Hepatocyte (in vitro differentiated cells): Measurements from ENCODE around the gene SWSAP1. TPM values are rescaled to one million over a fixed set of nuclear protein-coding genes. Genes with fewer than 3 reads are reported as not detected.
"Not testable (repeated sequence)": the region's sequence is repeated elsewhere in the genome, so short reads cannot be mapped to it uniquely, and the experiment has no call there.

Experiments used
- DNase-seq: peaks from one replicate; pipeline ENCODE4 v3.0.0-alpha.2; 2016; ENCODE audit warnings: low spot score
- H2AFZ ChIP-seq: fragments of 200-600 bp; sonication (generic); 2 replicates; pipeline ENCODE4 v1.6.0; 2016; ENCODE audit warnings: antibody characterized with exemption, mild to moderate bottlenecking
- H3K27ac ChIP-seq: fragments of 200-600 bp; sonication (generic); 2 replicates; pipeline ENCODE4 v1.5.1; 2016; ENCODE audit warnings: mild to moderate bottlenecking
- H3K27me3 ChIP-seq: fragments of 200-600 bp; sonication (generic); 2 replicates; pipeline ENCODE4 v1.6.1; 2016
- H3K36me3 ChIP-seq: fragments of 200-600 bp; sonication (generic); replicated peaks from 2 replicates; pipeline ENCODE4 v1.5.1; 2016; ENCODE audit warnings: low read depth; ENCODE audit not compliant: insufficient read depth
- H3K4me1 ChIP-seq: fragments of 200-600 bp; sonication (generic); 2 replicates; pipeline ENCODE4 v1.5.1; 2016; ENCODE audit warnings: mild to moderate bottlenecking, moderate library complexity; ENCODE audit not compliant: insufficient read depth
- H3K4me2 ChIP-seq: fragments of 200-600 bp; sonication (generic); 2 replicates; pipeline ENCODE4 v1.6.0; 2016
- H3K4me3 ChIP-seq: fragments of 200-600 bp; sonication (generic); 2 replicates; pipeline ENCODE4 v1.5.1; 2016; ENCODE audit warnings: mild to moderate bottlenecking
- H3K79me2 ChIP-seq: fragments of 200-600 bp; sonication (generic); 2 replicates; pipeline ENCODE4 v1.6.0; 2017; ENCODE audit warnings: mild to moderate bottlenecking
- H3K9me2 ChIP-seq: fragments of 200-600 bp; sonication (generic); replicated peaks from 2 replicates; pipeline ENCODE4 v1.6.0; 2017; ENCODE audit warnings: mild to moderate bottlenecking; ENCODE audit not compliant: insufficient read depth
- H3K9me3 ChIP-seq: fragments of 200-600 bp; sonication (generic); 2 replicates; pipeline ENCODE4 v1.5.1; 2016; ENCODE audit warnings: low read depth, mild to moderate bottlenecking
- H4K20me1 ChIP-seq: fragments of 200-600 bp; sonication (generic); 2 replicates; pipeline ENCODE4 v1.6.0; 2016; ENCODE audit warnings: mild to moderate bottlenecking; ENCODE audit not compliant: insufficient read depth, poor library complexity, severe bottlenecking
- CTCF ChIP-seq: fragments of 200-600 bp; sonication (generic); IDR thresholded peaks from 2 replicates; pipeline ENCODE4 v1.5.1; 2016; ENCODE audit warnings: antibody characterized with exemption, mild to moderate bottlenecking; ENCODE audit not compliant: poor library complexity
- EZH2 ChIP-seq: fragments of 200-600 bp; sonication (generic); IDR thresholded peaks from 2 replicates; pipeline ENCODE4 v1.6.1; 2016; ENCODE audit warnings: antibody characterized with exemption, mild to moderate bottlenecking, borderline replicate concordance
- EZH2phosphoT487 ChIP-seq: fragments of 200-600 bp; sonication (generic); IDR thresholded peaks from one replicate; pipeline ENCODE4 v1.6.1; 2018; ENCODE audit warnings: antibody characterized with exemption, mild to moderate bottlenecking, low read depth, moderate library complexity; ENCODE audit not compliant: unreplicated experiment, severe bottlenecking
- WGBS: methylation state at CpG from one replicate; pipeline ENCODE4 v1.1.6; 2016; ENCODE audit warnings: low lambda C conversion rate; ENCODE audit errors: missing lambda C conversion rate; 5-methylcytosine and 5-hydroxymethylcytosine counted together
- polyA plus RNA-seq: library from polyadenylated mRNA; unstranded; fragments of >200 nt; fragmentation: Nextera tagmentation; extraction: Ambion mirVana; gene quantifications from 2 replicates; pipeline ENCODE4 v1.2.1, GENCODE V29; 2016
- total RNA-seq: library from RNA; depleted of rRNA; stranded (reverse); fragments of >200 nt; gene quantifications from 2 replicates; pipeline ENCODE4 v1.2.3, GENCODE V29; 2014

The SWSAP1 gene
- total and polyA plus RNA-seq, 2 experiments from 2014 or later = 2.2 to 4.0 TPM

GRCh38 chr19:11331502-11331901, 43.0 kb upstream of the SWSAP1 start:
- Histone ChIP-seq H3K4me3 (no peak overlapping the region), H3K79me2 (peaks cover 17% of the 10 kb centered on the region), H3K27ac (no peak overlapping the region), H3K4me1 (no peaks in the 10 kb centered on the region), H3K4me2 (no peak overlapping the region), H3K27me3 (no peaks in the 10 kb centered on the region), H3K9me3 (no peaks in the 10 kb centered on the region), H4K20me1 (no peaks in the 10 kb centered on the region), H3K9me2 (no peaks in the 10 kb centered on the region), H2AFZ (no peak overlapping the region), H3K36me3 (no peaks in the 10 kb centered on the region)
- TF ChIP-seq EZH2 = no peak
- no peak for TF ChIP-seq CTCF
- TF ChIP-seq EZH2phosphoT487 = no peak
- no peak for DNase-seq
- WGBS = 95% methylated on average over 4 of the region's 4 CpGs

DNA sequence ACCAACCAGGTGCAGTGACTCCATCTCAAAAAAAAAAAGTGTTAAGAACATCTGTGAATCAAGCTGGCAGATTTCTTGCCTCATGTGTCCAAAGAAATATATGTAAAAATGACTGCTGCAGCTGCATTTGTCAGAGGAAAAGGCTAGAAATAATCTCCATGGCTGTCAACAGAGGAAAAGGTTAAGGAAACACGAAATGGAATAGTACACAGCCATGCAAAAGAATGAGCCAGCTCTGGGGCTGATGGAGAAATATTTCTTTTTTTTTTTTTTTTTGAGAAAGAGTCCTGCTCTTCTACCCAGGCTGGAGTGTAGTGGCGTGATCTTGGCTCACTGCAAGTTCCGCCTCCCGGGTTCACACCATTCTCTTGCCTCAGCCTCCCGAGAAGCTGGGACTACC, 41.6 kb upstream of the SWSAP1 start:
- Histone ChIP-seq H4K20me1 (peaks cover 4% of the 10 kb centered on the region), H3K9me2 (no peaks in the 10 kb centered on the region), H3K4me2 (no peak overlapping the region), H3K4me1 (no peaks in the 10 kb centered on the region), H3K36me3 (no peaks in the 10 kb centered on the region), H3K27ac (no peak overlapping the region), H3K27me3 (no peaks in the 10 kb centered on the region), H3K4me3 (no peak overlapping the region), H3K9me3 (no peaks in the 10 kb centered on the region), H3K79me2 (peaks cover 28% of the 10 kb centered on the region), H2AFZ (no peak overlapping the region)
- no peak for DNase-seq
- no peak for TF ChIP-seq EZH2
- no peak for TF ChIP-seq CTCF
- no peak for TF ChIP-seq EZH2phosphoT487
- WGBS = 87% methylated on average over 5 of the region's 5 CpGs

GRCh38 chr19:11333838-11334237, 40.6 kb upstream of the SWSAP1 start:
- peaks cover 32% of the 10 kb centered on the region for H3K79me2 ChIP-seq
- DNase-seq, H3K9me2 ChIP-seq, H3K4me2 ChIP-seq, H2AFZ ChIP-seq, H3K9me3 ChIP-seq, H3K27me3 ChIP-seq, H3K4me3 ChIP-seq, H3K36me3 ChIP-seq, H4K20me1 ChIP-seq, H3K4me1 ChIP-seq, H3K27ac ChIP-seq: not testable (repeated sequence)
- 88% methylated on average over 9 of the region's 9 CpGs for WGBS

DNA sequence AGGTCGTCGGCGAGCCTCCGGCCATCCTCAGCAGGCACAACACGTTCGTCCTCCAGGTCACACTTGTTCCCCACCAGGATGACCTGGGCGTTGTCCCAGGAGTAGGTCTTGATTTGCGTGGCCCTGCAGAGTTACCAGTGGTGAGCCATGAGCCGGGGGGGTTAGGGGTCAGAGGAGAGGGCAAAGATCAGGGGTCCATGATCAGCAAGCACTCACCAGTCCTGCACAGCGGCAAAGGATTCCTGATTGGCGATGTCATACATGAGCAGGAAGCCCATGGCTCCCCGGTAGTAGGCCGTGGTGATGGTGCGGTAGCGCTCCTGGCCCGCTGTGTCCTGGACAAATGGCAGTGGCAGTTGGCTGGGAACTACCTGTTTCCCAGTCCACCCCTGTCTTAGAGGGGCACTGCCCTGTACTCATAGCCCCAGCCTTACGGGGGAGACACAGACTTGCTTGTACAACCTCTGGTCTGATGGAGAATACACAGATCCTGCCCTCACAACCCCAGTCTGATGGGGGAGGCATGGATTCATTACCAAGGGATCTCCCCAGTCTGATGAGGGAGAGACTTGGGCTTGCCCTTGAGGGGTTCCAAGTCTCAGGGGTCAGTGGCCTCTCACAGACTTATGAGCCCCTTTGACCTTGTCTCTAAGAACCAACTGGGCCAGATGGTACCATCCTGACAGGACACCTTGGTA, 38.9 kb upstream of the SWSAP1 start:
- peaks cover 5% of the 10 kb centered on the region for H3K4me1 ChIP-seq
- H3K79me2 ChIP-seq = peaks cover 46% of the 10 kb centered on the region
- H3K4me2 ChIP-seq = no peak overlapping the region
- TF ChIP-seq EZH2 (no peak), EZH2phosphoT487 (no peak), CTCF (no peak)
- peaks cover 4% of the 10 kb centered on the region for H4K20me1 ChIP-seq
- no peak overlapping the region for H3K27ac ChIP-seq
- H3K27me3 ChIP-seq = no peaks in the 10 kb centered on the region
- H3K36me3 ChIP-seq = no peaks in the 10 kb centered on the region
- 97% methylated on average over 17 of the region's 17 CpGs for WGBS
- H2AFZ ChIP-seq = no peak overlapping the region
- H3K9me2 ChIP-seq = no peaks in the 10 kb centered on the region
- no peak for DNase-seq
- H3K4me3 ChIP-seq = no peak overlapping the region
- no peaks in the 10 kb centered on the region for H3K9me3 ChIP-seq
